K562 (cell line): Measurements from ENCODE around the gene IPO7. TPM values are rescaled to one million over a fixed set of nuclear protein-coding genes. Genes with fewer than 3 reads are reported as not detected.

Experiments used
- FOXA1 ChIP-seq: fragments of 450-650 bp; IDR thresholded peaks from 2 replicates; pipeline ENCODE4 v1.6.1; 2016; ENCODE audit warnings: mild to moderate bottlenecking, borderline replicate concordance
- GATAD2B ChIP-seq: fragments of 450-650 bp; IDR thresholded peaks from 2 replicates; pipeline ENCODE4 v1.6.1; 2017; ENCODE audit warnings: mild to moderate bottlenecking, borderline replicate concordance
- KAT2B ChIP-seq: IDR thresholded peaks from one replicate; pipeline ENCODE4 v1.6.1; 2012; ENCODE audit warnings: low read depth, mild to moderate bottlenecking, control low read depth, inconsistent platforms, low read length, moderate library complexity
- MTF1 ChIP-seq: fragments of 250-450 bp; sonication (Bioruptor Pico); IDR thresholded peaks from 2 replicates; pipeline ENCODE4 v1.9.0; 2021; ENCODE audit warnings: moderate library complexity, mild to moderate bottlenecking, inconsistent platforms, borderline replicate concordance
- NCOR1 ChIP-seq: fragments of 450-650 bp; IDR thresholded peaks from 2 replicates; pipeline ENCODE4 v1.6.1; 2016; ENCODE audit warnings: mild to moderate bottlenecking, moderate library complexity
- PHB2 ChIP-seq: fragments of 450-650 bp; IDR thresholded peaks from 2 replicates; pipeline ENCODE4 v1.6.1; 2017; ENCODE audit warnings: low read depth
- POLR2G ChIP-seq: fragments of 200-400 bp; formaldehyde crosslinking; IDR thresholded peaks from 2 replicates; pipeline ENCODE4 v1.6.1; 2017; ENCODE audit warnings: low read depth, mild to moderate bottlenecking, antibody characterized with exemption, low read length, moderate library complexity
- PRMT5 ChIP-seq: sonication (generic); formaldehyde crosslinking; IDR thresholded peaks from 2 replicates; pipeline ENCODE4 v1.5.0; 2020; ENCODE audit warnings: missing genetic modification reagents
- TAF1 ChIP-seq: IDR thresholded peaks from 2 replicates; pipeline ENCODE4 v1.6.1; 2011; ENCODE audit warnings: mild to moderate bottlenecking, low read length, moderate library complexity; ENCODE audit not compliant: insufficient read depth, control insufficient read depth, severe bottlenecking; ENCODE audit errors: extremely low read depth
- THRAP3 ChIP-seq: fragments of 450-650 bp; IDR thresholded peaks from 2 replicates; pipeline ENCODE4 v1.6.1; 2016; ENCODE audit warnings: mild to moderate bottlenecking, inconsistent platforms, borderline replicate concordance
- polyA plus RNA-seq, 8 experiments: library from polyadenylated mRNA; depleted of rRNA in 4 of 8; stranded (reverse) in 5 of 8; unstranded in 3 of 8; fragments of >200 nt; fragmentation: Nextera tagmentation in 2 of 8; fragmentation: Illumina TruSeq in 1 of 8; extraction: Ambion mirVana in 2 of 8; extraction: Trizol in 1 of 8; gene quantifications; 2 replicates each; pipeline versions ENCODE4 v1.2.1 to v1.2.3, GENCODE V29; 2011 to 2014; ENCODE audit warnings: inconsistent platforms in 1 of 8, missing spikeins in 1 of 8
- total RNA-seq, 7 experiments: library from RNA; depleted of rRNA in 6 of 7; stranded (reverse); fragments of >200 nt in 6 of 7; fragmentation: Illumina TruSeq in 2 of 7; extraction: Trizol in 2 of 7; gene quantifications; 2 replicates each; pipeline versions ENCODE4 v1.2.1 to v1.2.3, GENCODE V29; 2011 to 2021; ENCODE audit warnings: low replicate concordance in 1 of 7
- TF ChIP-seq, protein P1 (sequence below): fragments of 250-450 bp; sonication (Bioruptor Pico); IDR thresholded peaks from 2 replicates; pipeline ENCODE4 v1.5.0; 2022; ENCODE audit warnings: mild to moderate bottlenecking
- TF ChIP-seq, protein P2 (sequence below): fragments of 450-650 bp; IDR thresholded peaks from 2 replicates; pipeline ENCODE4 v1.6.1; 2016; ENCODE audit warnings: borderline replicate concordance
- TF ChIP-seq, protein P3 (sequence below): fragments of 250-450 bp; sonication (Bioruptor Pico); IDR thresholded peaks from 2 replicates; pipeline ENCODE4 v1.9.0; 2021; ENCODE audit warnings: mild to moderate bottlenecking
- TF ChIP-seq, protein P4 (sequence below): sonication (generic); formaldehyde crosslinking; IDR thresholded peaks from 2 replicates; pipeline ENCODE4 v1.8.1; 2023; ENCODE audit warnings: missing genetic modification reagents, mild to moderate bottlenecking, borderline replicate concordance
- TF ChIP-seq, protein P5 (sequence below), 2 experiments: IDR thresholded peaks; 2 replicates each; pipeline ENCODE4 v1.6.1; 2012; ENCODE audit warnings: improper control_type of control experiment in 2 of 2, low read depth in 2 of 2, low read length in 2 of 2, borderline replicate concordance in 1 of 2

Gene IPO7
- total and polyA plus RNA-seq, 9 of the 15 experiments (the other 6 are each of a cell fraction or from before 2014, with no cell fraction given): 23.6 to 138 (median 110) TPM

DNA sequence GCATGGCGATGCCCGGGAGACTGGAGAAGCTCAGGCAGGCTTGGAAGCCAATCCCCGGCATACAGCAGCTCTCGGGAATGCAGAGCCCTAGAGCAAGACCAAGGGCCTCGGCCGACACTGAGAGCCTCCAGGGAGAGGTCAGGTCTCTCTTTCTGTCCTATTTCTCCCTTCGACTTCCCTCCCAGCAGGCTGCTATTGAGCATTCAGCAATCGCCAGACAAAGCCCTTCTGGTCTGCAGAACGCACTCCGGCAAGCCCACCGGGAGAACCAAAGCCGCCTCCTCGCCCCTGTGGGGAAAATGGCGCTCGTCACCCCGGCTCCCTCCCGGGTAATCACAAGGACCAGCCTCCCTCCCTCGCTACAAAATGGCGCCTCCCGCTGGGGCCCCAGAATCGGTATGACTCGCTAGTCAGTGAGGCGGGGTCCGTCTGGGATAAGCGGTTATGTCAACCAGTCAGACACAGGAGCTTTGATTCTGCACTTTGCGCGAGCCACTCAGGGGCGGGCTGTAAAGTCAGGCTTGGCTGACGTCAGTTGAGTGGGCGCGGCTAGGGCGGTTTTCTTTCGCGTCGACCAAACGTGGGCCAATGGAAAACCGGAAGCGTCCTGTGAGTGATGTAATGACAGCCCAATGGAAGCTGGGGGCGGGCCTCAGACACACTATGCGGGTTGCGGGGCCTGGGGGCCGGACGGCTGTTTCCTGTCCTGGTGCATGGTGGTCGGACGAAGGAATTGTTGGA is 76.0 kb downstream of the IPO7 start, which contains the start of gene ZNF143 (continued):
- TF ChIP-seq, protein P1, sequence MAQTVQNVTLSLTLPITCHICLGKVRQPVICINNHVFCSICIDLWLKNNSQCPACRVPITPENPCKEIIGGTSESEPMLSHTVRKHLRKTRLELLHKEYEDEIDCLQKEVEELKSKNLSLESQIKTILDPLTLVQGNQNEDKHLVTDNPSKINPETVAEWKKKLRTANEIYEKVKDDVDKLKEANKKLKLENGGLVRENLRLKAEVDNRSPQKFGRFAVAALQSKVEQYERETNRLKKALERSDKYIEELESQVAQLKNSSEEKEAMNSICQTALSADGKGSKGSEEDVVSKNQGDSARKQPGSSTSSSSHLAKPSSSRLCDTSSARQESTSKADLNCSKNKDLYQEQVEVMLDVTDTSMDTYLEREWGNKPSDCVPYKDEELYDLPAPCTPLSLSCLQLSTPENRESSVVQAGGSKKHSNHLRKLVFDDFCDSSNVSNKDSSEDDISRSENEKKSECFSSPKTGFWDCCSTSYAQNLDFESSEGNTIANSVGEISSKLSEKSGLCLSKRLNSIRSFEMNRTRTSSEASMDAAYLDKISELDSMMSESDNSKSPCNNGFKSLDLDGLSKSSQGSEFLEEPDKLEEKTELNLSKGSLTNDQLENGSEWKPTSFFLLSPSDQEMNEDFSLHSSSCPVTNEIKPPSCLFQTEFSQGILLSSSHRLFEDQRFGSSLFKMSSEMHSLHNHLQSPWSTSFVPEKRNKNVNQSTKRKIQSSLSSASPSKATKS (CRISPR knock-in tag): no peak
- TF ChIP-seq PHB2: no peak
- no peak for TF ChIP-seq GATAD2B
- no peak; the same call in 1 of the 2 replicates for TF ChIP-seq NCOR1
- TF ChIP-seq, protein P2, sequence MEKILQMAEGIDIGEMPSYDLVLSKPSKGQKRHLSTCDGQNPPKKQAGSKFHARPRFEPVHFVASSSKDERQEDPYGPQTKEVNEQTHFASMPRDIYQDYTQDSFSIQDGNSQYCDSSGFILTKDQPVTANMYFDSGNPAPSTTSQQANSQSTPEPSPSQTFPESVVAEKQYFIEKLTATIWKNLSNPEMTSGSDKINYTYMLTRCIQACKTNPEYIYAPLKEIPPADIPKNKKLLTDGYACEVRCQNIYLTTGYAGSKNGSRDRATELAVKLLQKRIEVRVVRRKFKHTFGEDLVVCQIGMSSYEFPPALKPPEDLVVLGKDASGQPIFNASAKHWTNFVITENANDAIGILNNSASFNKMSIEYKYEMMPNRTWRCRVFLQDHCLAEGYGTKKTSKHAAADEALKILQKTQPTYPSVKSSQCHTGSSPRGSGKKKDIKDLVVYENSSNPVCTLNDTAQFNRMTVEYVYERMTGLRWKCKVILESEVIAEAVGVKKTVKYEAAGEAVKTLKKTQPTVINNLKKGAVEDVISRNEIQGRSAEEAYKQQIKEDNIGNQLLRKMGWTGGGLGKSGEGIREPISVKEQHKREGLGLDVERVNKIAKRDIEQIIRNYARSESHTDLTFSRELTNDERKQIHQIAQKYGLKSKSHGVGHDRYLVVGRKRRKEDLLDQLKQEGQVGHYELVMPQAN: peak; percentile 60; the same call in 1 of the 2 replicates
- peak; percentile 78 for TF ChIP-seq POLR2G
- peak; percentile 90 for TF ChIP-seq TAF1
- TF ChIP-seq, protein P3, sequence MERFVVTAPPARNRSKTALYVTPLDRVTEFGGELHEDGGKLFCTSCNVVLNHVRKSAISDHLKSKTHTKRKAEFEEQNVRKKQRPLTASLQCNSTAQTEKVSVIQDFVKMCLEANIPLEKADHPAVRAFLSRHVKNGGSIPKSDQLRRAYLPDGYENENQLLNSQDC: no peak
- no peak for TF ChIP-seq MTF1
- TF ChIP-seq FOXA1: no peak
- peak; percentile 42; the same call in 1 of the 2 replicates for TF ChIP-seq PRMT5
- TF ChIP-seq, protein P4, sequence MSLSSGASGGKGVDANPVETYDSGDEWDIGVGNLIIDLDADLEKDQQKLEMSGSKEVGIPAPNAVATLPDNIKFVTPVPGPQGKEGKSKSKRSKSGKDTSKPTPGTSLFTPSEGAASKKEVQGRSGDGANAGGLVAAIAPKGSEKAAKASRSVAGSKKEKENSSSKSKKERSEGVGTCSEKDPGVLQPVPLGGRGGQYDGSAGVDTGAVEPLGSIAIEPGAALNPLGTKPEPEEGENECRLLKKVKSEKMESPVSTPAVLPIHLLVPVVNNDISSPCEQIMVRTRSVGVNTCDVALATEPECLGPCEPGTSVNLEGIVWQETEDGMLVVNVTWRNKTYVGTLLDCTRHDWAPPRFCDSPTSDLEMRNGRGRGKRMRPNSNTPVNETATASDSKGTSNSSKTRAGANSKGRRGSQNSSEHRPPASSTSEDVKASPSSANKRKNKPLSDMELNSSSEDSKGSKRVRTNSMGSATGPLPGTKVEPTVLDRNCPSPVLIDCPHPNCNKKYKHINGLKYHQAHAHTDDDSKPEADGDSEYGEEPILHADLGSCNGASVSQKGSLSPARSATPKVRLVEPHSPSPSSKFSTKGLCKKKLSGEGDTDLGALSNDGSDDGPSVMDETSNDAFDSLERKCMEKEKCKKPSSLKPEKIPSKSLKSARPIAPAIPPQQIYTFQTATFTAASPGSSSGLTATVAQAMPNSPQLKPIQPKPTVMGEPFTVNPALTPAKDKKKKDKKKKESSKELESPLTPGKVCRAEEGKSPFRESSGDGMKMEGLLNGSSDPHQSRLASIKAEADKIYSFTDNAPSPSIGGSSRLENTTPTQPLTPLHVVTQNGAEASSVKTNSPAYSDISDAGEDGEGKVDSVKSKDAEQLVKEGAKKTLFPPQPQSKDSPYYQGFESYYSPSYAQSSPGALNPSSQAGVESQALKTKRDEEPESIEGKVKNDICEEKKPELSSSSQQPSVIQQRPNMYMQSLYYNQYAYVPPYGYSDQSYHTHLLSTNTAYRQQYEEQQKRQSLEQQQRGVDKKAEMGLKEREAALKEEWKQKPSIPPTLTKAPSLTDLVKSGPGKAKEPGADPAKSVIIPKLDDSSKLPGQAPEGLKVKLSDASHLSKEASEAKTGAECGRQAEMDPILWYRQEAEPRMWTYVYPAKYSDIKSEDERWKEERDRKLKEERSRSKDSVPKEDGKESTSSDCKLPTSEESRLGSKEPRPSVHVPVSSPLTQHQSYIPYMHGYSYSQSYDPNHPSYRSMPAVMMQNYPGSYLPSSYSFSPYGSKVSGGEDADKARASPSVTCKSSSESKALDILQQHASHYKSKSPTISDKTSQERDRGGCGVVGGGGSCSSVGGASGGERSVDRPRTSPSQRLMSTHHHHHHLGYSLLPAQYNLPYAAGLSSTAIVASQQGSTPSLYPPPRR (CRISPR knock-in tag): no peak
- TF ChIP-seq THRAP3: no peak
- no peak for TF ChIP-seq KAT2B
- TF ChIP-seq, protein P5, sequence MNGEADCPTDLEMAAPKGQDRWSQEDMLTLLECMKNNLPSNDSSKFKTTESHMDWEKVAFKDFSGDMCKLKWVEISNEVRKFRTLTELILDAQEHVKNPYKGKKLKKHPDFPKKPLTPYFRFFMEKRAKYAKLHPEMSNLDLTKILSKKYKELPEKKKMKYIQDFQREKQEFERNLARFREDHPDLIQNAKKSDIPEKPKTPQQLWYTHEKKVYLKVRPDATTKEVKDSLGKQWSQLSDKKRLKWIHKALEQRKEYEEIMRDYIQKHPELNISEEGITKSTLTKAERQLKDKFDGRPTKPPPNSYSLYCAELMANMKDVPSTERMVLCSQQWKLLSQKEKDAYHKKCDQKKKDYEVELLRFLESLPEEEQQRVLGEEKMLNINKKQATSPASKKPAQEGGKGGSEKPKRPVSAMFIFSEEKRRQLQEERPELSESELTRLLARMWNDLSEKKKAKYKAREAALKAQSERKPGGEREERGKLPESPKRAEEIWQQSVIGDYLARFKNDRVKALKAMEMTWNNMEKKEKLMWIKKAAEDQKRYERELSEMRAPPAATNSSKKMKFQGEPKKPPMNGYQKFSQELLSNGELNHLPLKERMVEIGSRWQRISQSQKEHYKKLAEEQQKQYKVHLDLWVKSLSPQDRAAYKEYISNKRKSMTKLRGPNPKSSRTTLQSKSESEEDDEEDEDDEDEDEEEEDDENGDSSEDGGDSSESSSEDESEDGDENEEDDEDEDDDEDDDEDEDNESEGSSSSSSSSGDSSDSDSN (IDR thresholded peaks at IDR 0.05; ENCODE audit: borderline replicate concordance in 1 of 2, low read depth in 2 of 2, low read length in 2 of 2): no peak
